ENCODE data around the gene L3MBTL2.

DNA sequence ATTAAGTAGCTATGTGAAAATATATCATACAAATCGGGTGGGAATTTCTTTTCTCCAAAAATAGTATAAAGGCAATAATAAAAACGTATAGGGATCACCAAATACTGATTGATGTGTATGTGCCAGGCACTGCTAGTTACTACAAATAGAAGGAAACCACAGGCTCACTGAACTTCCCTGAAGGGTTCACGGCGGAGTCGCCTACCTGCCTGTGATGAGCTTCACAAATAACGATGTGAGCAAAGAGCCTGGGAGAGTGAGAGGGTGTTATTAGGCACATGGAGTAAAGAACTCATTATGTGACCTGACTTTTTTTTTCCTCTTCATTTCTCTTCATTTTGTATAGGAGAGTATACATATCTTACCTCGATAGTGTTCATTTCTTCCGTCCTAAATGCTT, 36.0 kb upstream of the L3MBTL2 start:
- TF ChIP-seq, protein P1, sequence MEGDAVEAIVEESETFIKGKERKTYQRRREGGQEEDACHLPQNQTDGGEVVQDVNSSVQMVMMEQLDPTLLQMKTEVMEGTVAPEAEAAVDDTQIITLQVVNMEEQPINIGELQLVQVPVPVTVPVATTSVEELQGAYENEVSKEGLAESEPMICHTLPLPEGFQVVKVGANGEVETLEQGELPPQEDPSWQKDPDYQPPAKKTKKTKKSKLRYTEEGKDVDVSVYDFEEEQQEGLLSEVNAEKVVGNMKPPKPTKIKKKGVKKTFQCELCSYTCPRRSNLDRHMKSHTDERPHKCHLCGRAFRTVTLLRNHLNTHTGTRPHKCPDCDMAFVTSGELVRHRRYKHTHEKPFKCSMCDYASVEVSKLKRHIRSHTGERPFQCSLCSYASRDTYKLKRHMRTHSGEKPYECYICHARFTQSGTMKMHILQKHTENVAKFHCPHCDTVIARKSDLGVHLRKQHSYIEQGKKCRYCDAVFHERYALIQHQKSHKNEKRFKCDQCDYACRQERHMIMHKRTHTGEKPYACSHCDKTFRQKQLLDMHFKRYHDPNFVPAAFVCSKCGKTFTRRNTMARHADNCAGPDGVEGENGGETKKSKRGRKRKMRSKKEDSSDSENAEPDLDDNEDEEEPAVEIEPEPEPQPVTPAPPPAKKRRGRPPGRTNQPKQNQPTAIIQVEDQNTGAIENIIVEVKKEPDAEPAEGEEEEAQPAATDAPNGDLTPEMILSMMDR (IDR thresholded peaks at IDR 0.05) = no peak
- TF ChIP-seq POLR2A (IDR thresholded peaks at IDR 0.05) = no peak

All from testis (tissue), 2 donors.